A549 (cell line): Measurements from ENCODE around the gene RAB2B. TPM values are rescaled to one million over a fixed set of nuclear protein-coding genes. Genes with fewer than 3 reads are reported as not detected.

Source experiments
- CBX2 ChIP-seq: fragments of 200-600 bp; sonication (generic); IDR thresholded peaks from 2 replicates; pipeline ENCODE4 v1.6.1; 2016; ENCODE audit warnings: low read depth, mild to moderate bottlenecking, borderline replicate concordance
- CBX8 ChIP-seq: fragments of 200-600 bp; sonication (generic); IDR thresholded peaks from 2 replicates; pipeline ENCODE4 v1.6.1; 2016
- CHD4 ChIP-seq: fragments of 200-600 bp; sonication (generic); IDR thresholded peaks from 2 replicates; pipeline ENCODE4 v1.6.1; 2016; ENCODE audit warnings: antibody characterized with exemption, mild to moderate bottlenecking, borderline replicate concordance
- EHF ChIP-seq: fragments of 250-450 bp; sonication (Bioruptor Pico); IDR thresholded peaks from 2 replicates; pipeline ENCODE4 v1.5.0; 2020; ENCODE audit warnings: mild to moderate bottlenecking
- EHMT2 ChIP-seq: fragments of 200-600 bp; sonication (generic); IDR thresholded peaks from 2 replicates; pipeline ENCODE4 v1.6.1; 2016; ENCODE audit warnings: antibody characterized with exemption, low read depth, mild to moderate bottlenecking, moderate library complexity
- FOSB ChIP-seq: fragments of 250-450 bp; sonication (Bioruptor Pico); IDR thresholded peaks from 2 replicates; pipeline ENCODE4 v1.5.0; 2020; ENCODE audit warnings: mild to moderate bottlenecking, moderate library complexity
- FOSL2 ChIP-seq, 2 experiments: fragments of 450-650 bp in 1 of 2; fragments of >200 bp in 1 of 2; sonication (Bioruptor Twin) in 1 of 2; formaldehyde crosslinking; IDR thresholded peaks; 2 replicates each; pipeline versions ENCODE4 v1.5.0 to v1.6.1; 2016 to 2020; ENCODE audit warnings: mild to moderate bottlenecking in 1 of 2, moderate library complexity in 1 of 2
- HOXA7 ChIP-seq: fragments of 250-450 bp; sonication (Bioruptor Pico); IDR thresholded peaks from 2 replicates; pipeline ENCODE4 v1.5.0; 2020; ENCODE audit warnings: mild to moderate bottlenecking, moderate library complexity
- JUN ChIP-seq, 2 experiments: fragments of >200 bp; sonication (Bioruptor Twin); formaldehyde crosslinking; IDR thresholded peaks; 2 replicates in 1 of 2; 3 replicates in 1 of 2; pipeline ENCODE4 v1.6.1; 2016 to 2017
- KDM5A ChIP-seq: fragments of 200-600 bp; sonication (generic); IDR thresholded peaks from 2 replicates; pipeline ENCODE4 v1.6.1; 2016; ENCODE audit warnings: antibody characterized with exemption, mild to moderate bottlenecking
- MAX ChIP-seq: IDR thresholded peaks from 2 replicates; pipeline ENCODE4 v1.6.1; 2012
- MAZ ChIP-seq: fragments of 150-350 bp; IDR thresholded peaks from 2 replicates; pipeline ENCODE4 v1.6.1; 2014; ENCODE audit warnings: antibody characterized with exemption, low read depth, low read length, borderline replicate concordance
- MYC ChIP-seq: IDR thresholded peaks from 2 replicates; pipeline ENCODE4 v1.6.1; 2012; ENCODE audit warnings: mild to moderate bottlenecking, inconsistent platforms, low read length, improper control_type of control experiment, borderline replicate concordance
- NFE2L2 ChIP-seq: fragments of 150-350 bp; conservative IDR thresholded peaks from 2 replicates; pipeline ENCODE4 v1.6.1; 2014; ENCODE audit warnings: low read length
- NPAS2 ChIP-seq: fragments of 250-450 bp; sonication (Bioruptor Pico); IDR thresholded peaks from 2 replicates; pipeline ENCODE4 v1.8.0; 2022; ENCODE audit warnings: mild to moderate bottlenecking, moderate library complexity, borderline replicate concordance
- PHF8 ChIP-seq: fragments of 200-600 bp; sonication (generic); IDR thresholded peaks from 2 replicates; pipeline ENCODE4 v1.6.1; 2016; ENCODE audit warnings: low read depth, mild to moderate bottlenecking, antibody characterized with exemption, moderate library complexity, borderline replicate concordance
- RAD21 ChIP-seq, 2 experiments: fragments of >200 bp in 1 of 2; sonication (Bioruptor Twin) in 1 of 2; formaldehyde crosslinking in 1 of 2; IDR thresholded peaks in 1 of 2; conservative IDR thresholded peaks in 1 of 2; 2 replicates in 1 of 2; 3 replicates in 1 of 2; pipeline ENCODE4 v1.6.1; 2012 to 2018; ENCODE audit warnings: inconsistent platforms in 1 of 2
- RCOR1 ChIP-seq: fragments of 150-350 bp; IDR thresholded peaks from 2 replicates; pipeline ENCODE4 v1.6.1; 2014; ENCODE audit warnings: antibody characterized with exemption, low read length, low read depth
- TFCP2L1 ChIP-seq: fragments of 250-450 bp; sonication (Bioruptor Pico); IDR thresholded peaks from 2 replicates; pipeline ENCODE4 v1.5.0; 2021; ENCODE audit warnings: mild to moderate bottlenecking
- TP53 ChIP-seq: fragments of 250-450 bp; sonication (Bioruptor Pico); IDR thresholded peaks from 2 replicates; pipeline ENCODE4 v1.5.0; 2021; ENCODE audit warnings: mild to moderate bottlenecking, moderate library complexity
- ZC3H11A ChIP-seq: fragments of 450-650 bp; IDR thresholded peaks from 2 replicates; pipeline ENCODE4 v1.6.1; 2014; ENCODE audit warnings: antibody characterized with exemption, mild to moderate bottlenecking
- ZFP36 ChIP-seq: fragments of 450-650 bp; IDR thresholded peaks from 2 replicates; pipeline ENCODE4 v1.6.1; 2014; ENCODE audit warnings: borderline replicate concordance; ENCODE audit not compliant: partially characterized antibody
- ZNF302 ChIP-seq: fragments of 250-450 bp; sonication (Bioruptor Pico); IDR thresholded peaks from 2 replicates; pipeline ENCODE4 v1.9.0; 2021; ENCODE audit warnings: inconsistent platforms, mild to moderate bottlenecking, moderate library complexity
- ZSCAN20 ChIP-seq: fragments of 250-450 bp; sonication (Bioruptor Pico); IDR thresholded peaks from 2 replicates; pipeline ENCODE4 v1.8.0; 2022; ENCODE audit warnings: mild to moderate bottlenecking, moderate library complexity
- polyA plus RNA-seq, 4 experiments: library from polyadenylated mRNA; depleted of rRNA in 3 of 4; stranded (reverse); fragments of >200 nt; fragmentation: RNase III in 1 of 4; extraction: RNeasy Plus Mini Kit Qiagen cat#74134 plus additional on column Dnase treatment in 1 of 4; gene quantifications; 2 replicates in 3 of 4; 3 replicates in 1 of 4; pipeline ENCODE4 v1.2.3, GENCODE V29; 2011 to 2017
- TF ChIP-seq, protein P1 (sequence below): fragments of 200-600 bp; sonication (generic); IDR thresholded peaks from 2 replicates; pipeline ENCODE4 v1.6.1; 2016; ENCODE audit warnings: antibody characterized with exemption, mild to moderate bottlenecking, moderate library complexity
- TF ChIP-seq, protein P2 (sequence below): fragments of >200 bp; sonication (Bioruptor Twin); formaldehyde crosslinking; IDR thresholded peaks from 3 replicates; pipeline ENCODE4 v1.5.1; 2016
- TF ChIP-seq, protein P3 (sequence below): fragments of >200 bp; sonication (Bioruptor Twin); formaldehyde crosslinking; IDR thresholded peaks from 2 replicates; pipeline ENCODE4 v1.6.1; 2016
- TF ChIP-seq, protein P4 (sequence below): IDR thresholded peaks from 2 replicates; pipeline ENCODE4 v1.6.1; 2012

The RAB2B gene
- polyA plus RNA-seq, 2 of the 4 experiments (the other 2 are of a cell fraction) = 18.4 to 41.3 TPM

DNA sequence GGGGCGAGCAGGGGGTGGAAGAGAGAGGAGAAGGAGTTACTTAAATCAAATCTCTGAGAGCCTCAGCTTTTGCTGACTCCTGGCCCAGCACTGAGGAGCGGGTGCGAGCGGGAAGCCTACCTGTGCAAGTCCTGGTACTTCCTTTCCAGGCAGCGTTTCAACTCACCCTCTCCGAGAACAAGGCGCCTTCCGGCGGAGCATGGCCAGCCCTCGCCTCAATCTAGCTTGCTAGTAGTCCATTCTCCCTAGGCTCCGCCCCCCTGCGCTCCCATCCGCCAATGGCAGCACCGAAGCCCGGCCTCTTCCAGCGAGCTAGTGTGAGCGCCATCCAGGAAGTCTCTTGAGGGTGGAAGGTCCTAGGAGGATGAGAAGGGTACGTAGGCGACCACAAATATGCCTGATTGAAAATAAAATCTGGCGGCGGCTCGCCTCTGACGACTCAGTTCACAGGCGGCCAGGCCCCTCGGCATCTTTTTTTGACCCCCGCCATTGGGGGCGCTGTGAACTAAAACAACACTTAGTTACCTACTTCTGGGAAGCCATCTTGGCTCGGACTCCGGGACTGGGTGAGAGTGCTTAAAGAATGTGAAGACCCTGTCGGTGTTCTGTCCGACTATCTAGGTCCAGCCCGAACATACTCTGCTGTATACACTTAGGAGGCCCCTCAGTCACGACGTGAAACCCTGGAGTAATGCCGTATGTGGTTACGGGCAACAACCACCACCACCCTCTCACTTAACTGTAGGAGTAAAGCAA is 20.7 kb downstream of the RAB2B start, which contains the start of gene CHD8 (continued):
- TF ChIP-seq CHD4 = no peak
- TF ChIP-seq RCOR1 = no peak
- TF ChIP-seq, protein P1, sequence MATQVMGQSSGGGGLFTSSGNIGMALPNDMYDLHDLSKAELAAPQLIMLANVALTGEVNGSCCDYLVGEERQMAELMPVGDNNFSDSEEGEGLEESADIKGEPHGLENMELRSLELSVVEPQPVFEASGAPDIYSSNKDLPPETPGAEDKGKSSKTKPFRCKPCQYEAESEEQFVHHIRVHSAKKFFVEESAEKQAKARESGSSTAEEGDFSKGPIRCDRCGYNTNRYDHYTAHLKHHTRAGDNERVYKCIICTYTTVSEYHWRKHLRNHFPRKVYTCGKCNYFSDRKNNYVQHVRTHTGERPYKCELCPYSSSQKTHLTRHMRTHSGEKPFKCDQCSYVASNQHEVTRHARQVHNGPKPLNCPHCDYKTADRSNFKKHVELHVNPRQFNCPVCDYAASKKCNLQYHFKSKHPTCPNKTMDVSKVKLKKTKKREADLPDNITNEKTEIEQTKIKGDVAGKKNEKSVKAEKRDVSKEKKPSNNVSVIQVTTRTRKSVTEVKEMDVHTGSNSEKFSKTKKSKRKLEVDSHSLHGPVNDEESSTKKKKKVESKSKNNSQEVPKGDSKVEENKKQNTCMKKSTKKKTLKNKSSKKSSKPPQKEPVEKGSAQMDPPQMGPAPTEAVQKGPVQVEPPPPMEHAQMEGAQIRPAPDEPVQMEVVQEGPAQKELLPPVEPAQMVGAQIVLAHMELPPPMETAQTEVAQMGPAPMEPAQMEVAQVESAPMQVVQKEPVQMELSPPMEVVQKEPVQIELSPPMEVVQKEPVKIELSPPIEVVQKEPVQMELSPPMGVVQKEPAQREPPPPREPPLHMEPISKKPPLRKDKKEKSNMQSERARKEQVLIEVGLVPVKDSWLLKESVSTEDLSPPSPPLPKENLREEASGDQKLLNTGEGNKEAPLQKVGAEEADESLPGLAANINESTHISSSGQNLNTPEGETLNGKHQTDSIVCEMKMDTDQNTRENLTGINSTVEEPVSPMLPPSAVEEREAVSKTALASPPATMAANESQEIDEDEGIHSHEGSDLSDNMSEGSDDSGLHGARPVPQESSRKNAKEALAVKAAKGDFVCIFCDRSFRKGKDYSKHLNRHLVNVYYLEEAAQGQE = no peak
- TF ChIP-seq, protein P2, sequence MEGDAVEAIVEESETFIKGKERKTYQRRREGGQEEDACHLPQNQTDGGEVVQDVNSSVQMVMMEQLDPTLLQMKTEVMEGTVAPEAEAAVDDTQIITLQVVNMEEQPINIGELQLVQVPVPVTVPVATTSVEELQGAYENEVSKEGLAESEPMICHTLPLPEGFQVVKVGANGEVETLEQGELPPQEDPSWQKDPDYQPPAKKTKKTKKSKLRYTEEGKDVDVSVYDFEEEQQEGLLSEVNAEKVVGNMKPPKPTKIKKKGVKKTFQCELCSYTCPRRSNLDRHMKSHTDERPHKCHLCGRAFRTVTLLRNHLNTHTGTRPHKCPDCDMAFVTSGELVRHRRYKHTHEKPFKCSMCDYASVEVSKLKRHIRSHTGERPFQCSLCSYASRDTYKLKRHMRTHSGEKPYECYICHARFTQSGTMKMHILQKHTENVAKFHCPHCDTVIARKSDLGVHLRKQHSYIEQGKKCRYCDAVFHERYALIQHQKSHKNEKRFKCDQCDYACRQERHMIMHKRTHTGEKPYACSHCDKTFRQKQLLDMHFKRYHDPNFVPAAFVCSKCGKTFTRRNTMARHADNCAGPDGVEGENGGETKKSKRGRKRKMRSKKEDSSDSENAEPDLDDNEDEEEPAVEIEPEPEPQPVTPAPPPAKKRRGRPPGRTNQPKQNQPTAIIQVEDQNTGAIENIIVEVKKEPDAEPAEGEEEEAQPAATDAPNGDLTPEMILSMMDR = peak; percentile 80
- TF ChIP-seq EHF = no peak
- no peak for TF ChIP-seq ZC3H11A
- TF ChIP-seq MAX = peak; percentile 75; the same call in 1 of the 2 replicates
- no peak for TF ChIP-seq FOSB
- no peak for TF ChIP-seq NFE2L2
- no peak for TF ChIP-seq ZFP36
- no peak for TF ChIP-seq ZNF302 (CRISPR knock-in tag)
- peak; percentile 71; the same call in 1 of the 2 replicates for TF ChIP-seq PHF8
- TF ChIP-seq TP53 = 0 out of 2 replicates have a peak, but pooled peaks have one; percentile 20
- TF ChIP-seq FOSL2 (IDR thresholded peaks at IDR 0.05) = no peak
- no peak for TF ChIP-seq FOSL2 (CRISPR knock-in tag; IDR thresholded peaks at IDR 0.05)
- TF ChIP-seq NPAS2 (CRISPR knock-in tag) = no peak
- TF ChIP-seq TFCP2L1 = no peak
- TF ChIP-seq, protein P3, sequence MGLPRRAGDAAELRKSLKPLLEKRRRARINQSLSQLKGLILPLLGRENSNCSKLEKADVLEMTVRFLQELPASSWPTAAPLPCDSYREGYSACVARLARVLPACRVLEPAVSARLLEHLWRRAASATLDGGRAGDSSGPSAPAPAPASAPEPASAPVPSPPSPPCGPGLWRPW = no peak
- TF ChIP-seq HOXA7 (CRISPR knock-in tag) = no peak
- no peak for TF ChIP-seq CBX8
- TF ChIP-seq, protein P4, sequence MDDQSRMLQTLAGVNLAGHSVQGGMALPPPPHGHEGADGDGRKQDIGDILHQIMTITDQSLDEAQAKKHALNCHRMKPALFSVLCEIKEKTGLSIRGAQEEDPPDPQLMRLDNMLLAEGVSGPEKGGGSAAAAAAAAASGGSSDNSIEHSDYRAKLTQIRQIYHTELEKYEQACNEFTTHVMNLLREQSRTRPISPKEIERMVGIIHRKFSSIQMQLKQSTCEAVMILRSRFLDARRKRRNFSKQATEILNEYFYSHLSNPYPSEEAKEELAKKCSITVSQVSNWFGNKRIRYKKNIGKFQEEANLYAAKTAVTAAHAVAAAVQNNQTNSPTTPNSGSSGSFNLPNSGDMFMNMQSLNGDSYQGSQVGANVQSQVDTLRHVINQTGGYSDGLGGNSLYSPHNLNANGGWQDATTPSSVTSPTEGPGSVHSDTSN = peak; percentile 87
- TF ChIP-seq EHMT2 = no peak
- peak; percentile 39 to 49; a peak in 3 of 5 replicates for TF ChIP-seq RAD21 (conservative IDR thresholded peaks at IDR 0.05 in 1 of 2, IDR thresholded peaks at IDR 0.05 in 1 of 2)
- no peak for TF ChIP-seq MAZ
- no peak for TF ChIP-seq CBX2
- TF ChIP-seq ZSCAN20 (CRISPR knock-in tag) = no peak
- 0 out of 2 replicates have a peak, but pooled peaks have one; percentile 10 for TF ChIP-seq KDM5A
- peak; percentile 78; the same call in 1 of the 2 replicates for TF ChIP-seq MYC
- TF ChIP-seq JUN (IDR thresholded peaks at IDR 0.05) = peak; percentile 85 to 86; a peak in 4 of 5 replicates
